GM18907 (cell line): ENCODE data around the gene JAML.

Source experiments
- ATAC-seq: cut with Tn5 transposase; IDR thresholded peaks from one replicate; pipeline ENCODE4 v1.9.1; 2021; ENCODE audit warnings: mild to moderate bottlenecking, moderate library complexity; ENCODE audit not compliant: unreplicated experiment

JAML gene

GRCh38 chr11:118148856-118149255 lies 76.0 kb downstream of the JAML start:
- ATAC-seq, result no peak

DNA sequence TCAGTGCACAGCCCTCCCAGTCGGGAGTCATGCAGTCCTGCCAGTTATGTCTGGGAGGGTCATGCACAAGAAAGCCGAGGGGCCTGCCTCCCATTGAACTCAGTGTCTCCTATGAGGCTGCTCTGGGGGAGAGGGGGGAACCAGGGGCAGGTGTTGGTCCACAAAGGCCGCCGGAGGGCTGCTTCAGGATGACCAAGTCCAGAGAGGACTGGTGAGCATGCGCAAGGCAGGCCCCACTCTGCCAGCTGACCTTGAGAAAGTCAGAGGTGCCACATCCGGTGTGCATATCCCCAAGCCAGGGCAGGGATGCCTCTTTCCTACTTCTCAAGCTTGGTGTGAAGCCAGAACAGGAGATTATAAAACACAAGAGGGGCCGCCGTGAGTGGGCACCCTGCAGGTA lies 76.6 kb downstream of the JAML start:
- ATAC-seq, result no peak

DNA sequence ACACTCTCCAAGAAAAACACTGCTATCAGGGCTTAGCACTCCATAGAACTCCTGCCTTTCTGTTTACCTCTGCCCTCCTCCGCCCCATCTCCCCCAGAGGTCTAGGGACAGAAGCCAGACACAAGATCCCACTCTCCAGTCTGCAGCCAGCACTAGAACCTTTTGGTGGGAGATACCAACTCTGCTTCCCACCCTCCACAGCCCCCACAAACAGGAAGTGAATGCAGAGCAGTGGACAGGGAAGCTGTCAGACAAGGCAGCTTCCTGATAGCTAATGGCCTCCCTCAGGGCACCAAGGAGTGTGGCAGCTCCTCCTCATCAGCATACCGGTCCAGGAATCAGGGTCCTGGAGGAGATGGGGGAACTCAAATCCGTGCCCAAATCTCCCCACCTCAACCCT lies 77.3 kb downstream of the JAML start:
- no peak for ATAC-seq

DNA sequence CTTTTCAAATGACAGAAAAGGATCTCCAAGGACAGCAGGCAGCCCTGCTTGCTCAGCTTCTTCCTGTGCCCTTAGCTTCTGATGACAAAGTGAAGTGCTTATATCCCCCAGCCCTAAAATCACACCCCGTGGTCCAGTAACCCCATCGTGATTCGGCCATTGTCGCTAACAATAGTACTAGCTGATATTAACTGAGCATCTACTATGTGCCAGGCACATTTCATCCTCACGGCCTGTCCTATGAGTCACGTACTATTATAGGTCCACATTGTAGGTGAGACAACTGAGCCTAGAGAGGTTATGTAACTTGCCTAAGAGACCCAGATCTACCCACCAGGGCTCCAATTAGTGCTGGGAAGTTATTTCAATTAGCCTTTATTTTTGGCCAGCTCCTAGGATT lies 78.3 kb downstream of the JAML start:
- no peak for ATAC-seq

- peak; percentile 85 for ATAC-seq
These were observed 79.3 kb downstream of the JAML start for GRCh38 chr11:118145285-118146227.

DNA sequence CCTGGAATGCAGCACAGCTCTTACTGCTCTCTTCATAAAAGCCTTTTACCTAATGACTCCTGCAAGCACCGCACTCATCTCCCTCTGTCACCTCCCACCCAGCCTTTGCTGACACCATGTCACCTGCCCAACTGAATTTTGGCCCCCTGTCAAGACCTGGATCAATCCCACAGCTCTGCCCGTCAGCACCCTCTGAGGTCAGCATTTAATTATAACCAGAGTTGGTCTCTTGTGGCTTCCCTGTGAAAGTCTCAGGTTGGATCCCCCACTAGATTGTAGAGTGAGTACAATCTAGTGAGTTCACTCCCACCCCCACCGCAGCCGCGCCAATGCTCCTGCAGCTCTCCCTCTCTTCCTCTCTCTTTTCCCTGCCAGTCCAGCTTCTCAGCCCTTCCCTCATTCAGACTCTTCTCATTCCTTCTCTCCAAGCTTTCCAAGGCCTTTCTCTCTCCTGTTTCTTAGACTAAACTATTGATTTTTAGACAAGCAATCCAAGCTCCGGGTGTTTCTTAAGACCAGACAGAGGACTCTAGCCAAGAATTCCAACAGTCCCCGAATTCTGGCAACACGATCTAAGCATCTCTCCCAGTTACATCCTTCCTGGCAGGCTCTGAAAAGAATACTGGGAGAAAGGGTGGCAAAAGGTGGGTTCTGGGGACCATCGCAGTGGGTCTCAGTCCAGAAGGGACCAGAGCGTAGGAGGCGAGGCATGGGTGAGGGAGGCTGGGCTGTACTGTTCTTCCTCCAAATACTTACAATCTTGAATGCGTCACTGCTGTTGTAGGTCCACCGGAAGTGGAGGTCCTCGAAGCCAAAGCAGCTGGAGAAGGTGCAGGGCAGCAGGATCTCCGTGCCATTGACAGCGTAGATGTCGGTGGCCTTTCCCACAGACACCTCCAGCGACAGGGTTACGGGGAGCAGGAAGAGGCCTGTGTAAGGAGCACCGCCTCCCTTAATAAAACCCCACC lies 80.2 kb downstream of the JAML start:
- no peak for ATAC-seq
